DOHH2 (cell line): ENCODE data around the gene EDARADD.

Source experiments
- H3F3A ChIP-seq: fragments of 200-600 bp; sonication (generic), shearing (Covaris generic); 2 replicates; pipeline ENCODE4 v1.6.0; 2016; ENCODE audit warnings: antibody characterized with exemption, mild to moderate bottlenecking; ENCODE audit not compliant: control insufficient read depth, insufficient read depth
- H3K27ac ChIP-seq: fragments of 200-600 bp; sonication (generic); 2 replicates; pipeline ENCODE4 v1.5.1; 2014; ENCODE audit warnings: low read depth, mild to moderate bottlenecking, low read length, moderate library complexity
- H3K27me3 ChIP-seq: fragments of 200-600 bp; sonication (generic); 2 replicates; pipeline ENCODE4 v1.6.1; 2014; ENCODE audit warnings: mild to moderate bottlenecking, low read length, mixed read lengths; ENCODE audit not compliant: control insufficient read depth
- H3K36me3 ChIP-seq: fragments of 200-600 bp; sonication (generic); 2 replicates; pipeline ENCODE4 v1.6.1; 2014; ENCODE audit warnings: mild to moderate bottlenecking, low read length, moderate library complexity, mixed read lengths; ENCODE audit not compliant: control insufficient read depth
- H3K4me1 ChIP-seq: fragments of 200-600 bp; sonication (generic); 2 replicates; pipeline ENCODE4 v1.6.1; 2014; ENCODE audit warnings: mild to moderate bottlenecking, low read length, mixed read lengths; ENCODE audit not compliant: control insufficient read depth
- H3K4me2 ChIP-seq: fragments of 200-600 bp; sonication (generic); 2 replicates; pipeline ENCODE4 v1.6.0; 2014; ENCODE audit warnings: mild to moderate bottlenecking, low read length, moderate library complexity
- H3K4me3 ChIP-seq: fragments of 200-600 bp; sonication (generic); 2 replicates; pipeline ENCODE4 v1.5.1; 2014; ENCODE audit warnings: mild to moderate bottlenecking, low read length, mixed read lengths
- H3K79me2 ChIP-seq: fragments of 200-600 bp; sonication (generic); 2 replicates; pipeline ENCODE4 v1.6.1; 2014; ENCODE audit warnings: mild to moderate bottlenecking, low read length, mixed read lengths; ENCODE audit not compliant: control insufficient read depth
- H3K9me2 ChIP-seq: fragments of 200-600 bp; sonication (generic); replicated peaks from 2 replicates; pipeline ENCODE4 v1.6.1; 2014; ENCODE audit warnings: mild to moderate bottlenecking, low read length, mixed read lengths; ENCODE audit not compliant: control insufficient read depth
- H3K9me3 ChIP-seq: fragments of 200-600 bp; sonication (generic); 2 replicates; pipeline ENCODE4 v1.6.1; 2014; ENCODE audit warnings: antibody characterized with exemption, low read length, mixed read lengths; ENCODE audit not compliant: control insufficient read depth, insufficient read depth
- H4K20me1 ChIP-seq: fragments of 200-600 bp; sonication (generic); 2 replicates; pipeline ENCODE4 v1.6.0; 2014; ENCODE audit warnings: low read depth, mild to moderate bottlenecking, antibody characterized with exemption, low read length, moderate library complexity; ENCODE audit not compliant: control insufficient read depth, insufficient read depth
- EZH2phosphoT487 ChIP-seq: fragments of 200-600 bp; sonication (generic); IDR thresholded peaks from 2 replicates; pipeline ENCODE4 v1.6.1; 2017; ENCODE audit warnings: borderline replicate concordance, mild to moderate bottlenecking, antibody characterized with exemption, low read length, moderate library complexity, mixed read lengths
- TF ChIP-seq, protein P1 (sequence below): fragments of 200-600 bp; sonication (generic); IDR thresholded peaks from one replicate; pipeline ENCODE4 v1.5.1; 2014; ENCODE audit warnings: antibody characterized with exemption, mild to moderate bottlenecking, low read depth, low read length; ENCODE audit not compliant: poor library complexity, severe bottlenecking

The EDARADD gene

DNA sequence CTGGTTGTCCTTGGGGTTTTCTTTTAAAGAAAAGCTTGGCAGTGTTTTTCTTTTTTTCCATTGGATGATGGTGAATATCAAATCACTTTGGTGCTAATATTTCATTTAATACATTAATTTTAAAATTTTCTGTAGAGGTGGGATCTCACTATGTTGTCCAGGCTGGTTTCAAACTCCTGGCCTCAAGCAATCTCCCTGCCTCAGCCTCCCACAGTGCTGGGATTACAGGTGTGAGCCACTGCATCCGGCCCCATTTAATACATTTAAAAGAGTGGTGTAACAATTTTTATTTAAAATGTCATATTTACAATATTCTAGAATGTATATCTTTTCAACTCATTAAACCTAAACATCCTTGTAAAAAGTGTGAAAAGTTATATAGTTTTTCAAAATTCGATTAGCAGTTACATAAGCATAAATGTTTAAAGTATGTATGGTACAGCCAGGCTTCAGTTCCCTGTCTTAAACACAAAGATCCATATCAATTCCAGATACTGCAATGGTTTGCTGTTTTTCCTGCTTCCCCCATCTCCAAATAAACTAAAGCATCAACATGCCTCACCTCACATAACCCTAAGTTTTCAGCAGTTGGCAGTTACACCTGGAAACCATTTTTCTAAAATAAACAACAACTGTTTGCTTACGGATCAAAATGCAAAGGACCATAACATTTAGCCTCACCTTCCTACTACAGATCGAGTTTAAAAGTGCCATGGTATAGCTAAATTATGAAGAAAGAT, 120.8 kb downstream of the EDARADD start:
- TF ChIP-seq EZH2phosphoT487: no peak
- TF ChIP-seq, protein P1, sequence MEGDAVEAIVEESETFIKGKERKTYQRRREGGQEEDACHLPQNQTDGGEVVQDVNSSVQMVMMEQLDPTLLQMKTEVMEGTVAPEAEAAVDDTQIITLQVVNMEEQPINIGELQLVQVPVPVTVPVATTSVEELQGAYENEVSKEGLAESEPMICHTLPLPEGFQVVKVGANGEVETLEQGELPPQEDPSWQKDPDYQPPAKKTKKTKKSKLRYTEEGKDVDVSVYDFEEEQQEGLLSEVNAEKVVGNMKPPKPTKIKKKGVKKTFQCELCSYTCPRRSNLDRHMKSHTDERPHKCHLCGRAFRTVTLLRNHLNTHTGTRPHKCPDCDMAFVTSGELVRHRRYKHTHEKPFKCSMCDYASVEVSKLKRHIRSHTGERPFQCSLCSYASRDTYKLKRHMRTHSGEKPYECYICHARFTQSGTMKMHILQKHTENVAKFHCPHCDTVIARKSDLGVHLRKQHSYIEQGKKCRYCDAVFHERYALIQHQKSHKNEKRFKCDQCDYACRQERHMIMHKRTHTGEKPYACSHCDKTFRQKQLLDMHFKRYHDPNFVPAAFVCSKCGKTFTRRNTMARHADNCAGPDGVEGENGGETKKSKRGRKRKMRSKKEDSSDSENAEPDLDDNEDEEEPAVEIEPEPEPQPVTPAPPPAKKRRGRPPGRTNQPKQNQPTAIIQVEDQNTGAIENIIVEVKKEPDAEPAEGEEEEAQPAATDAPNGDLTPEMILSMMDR: no peak
- Histone ChIP-seq H3K4me3 (no peak overlapping the region), H3K4me1 (no peaks in the 10 kb centered on the region), H3K9me3 (no peaks in the 10 kb centered on the region), H3K79me2 (no peaks in the 10 kb centered on the region), H3K27ac (no peak overlapping the region), H3F3A (no peaks in the 10 kb centered on the region), H3K9me2 (no peaks in the 10 kb centered on the region), H3K4me2 (no peak overlapping the region), H3K27me3 (peaks cover 22% of the 10 kb centered on the region), H4K20me1 (no peaks in the 10 kb centered on the region), H3K36me3 (no peaks in the 10 kb centered on the region)

DNA sequence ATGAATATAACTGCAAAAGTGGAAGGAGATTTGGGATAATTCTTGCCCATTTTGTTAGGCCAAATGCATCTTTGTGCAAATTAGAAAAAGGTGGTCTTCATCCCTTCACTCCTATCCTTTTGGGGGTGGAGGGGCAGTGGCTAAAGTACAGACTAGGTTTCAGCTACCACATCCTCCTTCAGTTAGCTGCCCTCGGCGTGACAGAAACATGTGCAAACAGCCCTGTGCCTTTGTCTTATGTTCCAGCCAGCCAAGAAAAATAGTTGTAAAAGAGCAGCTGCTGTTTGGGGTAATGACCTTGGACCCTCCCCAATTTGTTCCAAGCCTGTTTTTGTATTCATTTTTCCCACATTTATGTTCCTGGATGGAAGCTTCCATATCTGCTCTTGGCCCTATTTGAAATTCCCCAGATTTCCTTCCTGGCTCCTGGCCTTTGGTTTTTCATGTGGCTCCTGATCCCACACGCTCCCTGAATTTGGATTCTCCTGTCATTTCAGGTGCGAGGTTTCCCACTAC, 121.4 kb downstream of the EDARADD start:
- no peak for TF ChIP-seq EZH2phosphoT487
- TF ChIP-seq, protein P1: no peak
- Histone ChIP-seq H3K4me2 (no peak overlapping the region), H4K20me1 (no peaks in the 10 kb centered on the region), H3K4me3 (no peak overlapping the region), H3K9me3 (no peaks in the 10 kb centered on the region), H3K36me3 (no peaks in the 10 kb centered on the region), H3F3A (no peaks in the 10 kb centered on the region), H3K79me2 (no peaks in the 10 kb centered on the region), H3K27me3 (peaks cover 24% of the 10 kb centered on the region), H3K4me1 (no peaks in the 10 kb centered on the region), H3K27ac (no peak overlapping the region), H3K9me2 (no peaks in the 10 kb centered on the region)

DNA sequence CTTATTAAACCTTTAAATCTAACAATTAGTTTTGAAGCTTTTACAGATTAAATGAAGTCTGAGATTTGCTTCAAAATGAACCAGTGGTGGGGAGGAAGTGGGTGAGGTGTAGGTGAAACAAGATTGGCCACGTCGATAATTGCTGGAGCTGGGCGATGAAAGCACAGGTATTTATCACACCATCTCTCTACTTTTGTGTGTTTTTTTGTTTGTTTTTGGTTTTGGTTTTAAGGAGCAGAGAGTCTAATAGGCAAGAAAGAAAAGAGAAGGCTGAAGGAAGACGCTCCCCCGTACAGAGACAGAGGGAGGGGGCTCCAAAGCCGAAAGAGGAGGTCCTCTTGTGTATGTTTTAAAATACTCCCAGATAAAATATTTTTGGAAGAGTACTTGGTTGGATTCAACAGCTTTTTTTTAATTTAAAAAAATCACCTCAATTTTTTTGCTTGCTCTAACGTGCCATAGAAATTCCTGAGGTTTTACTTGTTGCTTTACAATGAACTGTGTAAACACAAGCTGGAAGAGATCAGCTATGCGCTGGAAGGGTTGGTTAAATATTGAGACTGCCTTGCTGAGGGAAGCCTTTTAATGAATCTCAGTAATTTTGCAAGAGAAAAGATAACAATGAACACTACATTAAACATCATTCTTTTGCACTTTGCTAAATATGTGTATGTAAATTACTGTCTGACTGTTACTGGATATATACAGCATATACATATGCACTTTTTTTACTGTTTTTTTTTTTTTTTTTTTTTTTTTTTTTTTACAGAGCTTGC, 123.0 kb downstream of the EDARADD start:
- H3K9me2 ChIP-seq: no peaks in the 10 kb centered on the region
- no peak overlapping the region for H3K27ac ChIP-seq
- H3K4me2 ChIP-seq: no peak overlapping the region
- TF ChIP-seq, protein P1: no peak
- no peak for TF ChIP-seq EZH2phosphoT487
- H3K9me3 ChIP-seq: no peaks in the 10 kb centered on the region
- H3F3A ChIP-seq: no peaks in the 10 kb centered on the region
- no peak overlapping the region for H3K4me3 ChIP-seq
- H4K20me1 ChIP-seq: no peaks in the 10 kb centered on the region
- no peaks in the 10 kb centered on the region for H3K36me3 ChIP-seq
- no peaks in the 10 kb centered on the region for H3K4me1 ChIP-seq
- no peaks in the 10 kb centered on the region for H3K79me2 ChIP-seq
- peaks cover 36% of the 10 kb centered on the region for H3K27me3 ChIP-seq
